Measurements from ENCODE around the gene ITIH1.

ITIH1 gene

GRCh38 chr3:52787246-52787645 is 9.8 kb downstream of the ITIH1 start:
- peak overlapping the region in 1 of 2 donors; percentile 47 for H3K27ac ChIP-seq
- no peak for TF ChIP-seq CTCF (IDR thresholded peaks at IDR 0.05)
- DNase-seq (ENCODE audit: low spot score): no peak
- H3K4me3 ChIP-seq: no peak overlapping the region

DNA sequence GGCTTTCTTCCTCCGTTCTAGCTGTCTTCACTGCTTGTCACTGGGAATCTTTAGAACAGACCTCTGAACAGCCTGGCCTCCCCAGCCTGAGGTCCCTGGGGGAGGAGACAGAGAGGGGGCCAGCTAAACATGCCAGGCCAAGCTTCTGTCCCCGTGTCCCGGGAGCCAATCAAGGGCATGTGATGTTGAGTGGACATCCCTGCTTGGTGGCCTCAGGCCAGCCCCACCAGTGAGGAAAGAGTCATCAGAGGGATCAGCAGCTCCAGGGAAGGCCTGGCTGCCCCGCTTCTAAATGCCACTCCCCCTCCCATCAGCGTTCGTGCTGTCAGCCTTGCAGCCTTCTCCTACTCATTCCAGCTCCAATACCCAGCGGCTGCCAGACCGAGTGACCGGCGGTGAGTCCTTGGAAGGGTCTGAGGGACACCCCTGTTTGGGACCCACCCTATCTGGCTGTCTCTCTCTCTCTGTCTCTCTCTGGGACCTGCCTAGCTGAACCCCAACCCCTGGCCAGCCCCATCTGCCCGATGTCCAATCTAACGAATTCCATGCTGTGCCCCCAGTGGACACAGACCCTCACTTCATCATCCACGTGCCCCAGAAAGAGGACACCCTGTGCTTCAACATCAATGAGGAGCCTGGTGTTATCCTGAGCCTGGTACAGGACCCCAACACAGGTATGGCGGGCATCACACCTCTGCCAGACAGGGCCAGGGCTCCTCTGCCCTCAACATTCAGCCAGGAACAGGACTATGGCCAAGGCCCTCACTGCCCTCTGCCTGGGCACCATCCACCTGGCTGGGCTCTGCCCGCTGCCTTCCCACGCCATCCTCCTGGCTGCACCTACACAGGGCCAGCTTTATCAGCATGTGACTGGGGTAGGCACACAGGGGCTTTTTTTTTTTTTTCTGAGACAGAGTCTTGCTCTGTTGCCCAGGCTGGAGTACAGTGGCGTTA is 10.6 kb downstream of the ITIH1 start:
- no peak for DNase-seq (ENCODE audit: low spot score)
- H3K27ac ChIP-seq: peak overlapping the region in 1 of 2 donors; percentile 47

DNA sequence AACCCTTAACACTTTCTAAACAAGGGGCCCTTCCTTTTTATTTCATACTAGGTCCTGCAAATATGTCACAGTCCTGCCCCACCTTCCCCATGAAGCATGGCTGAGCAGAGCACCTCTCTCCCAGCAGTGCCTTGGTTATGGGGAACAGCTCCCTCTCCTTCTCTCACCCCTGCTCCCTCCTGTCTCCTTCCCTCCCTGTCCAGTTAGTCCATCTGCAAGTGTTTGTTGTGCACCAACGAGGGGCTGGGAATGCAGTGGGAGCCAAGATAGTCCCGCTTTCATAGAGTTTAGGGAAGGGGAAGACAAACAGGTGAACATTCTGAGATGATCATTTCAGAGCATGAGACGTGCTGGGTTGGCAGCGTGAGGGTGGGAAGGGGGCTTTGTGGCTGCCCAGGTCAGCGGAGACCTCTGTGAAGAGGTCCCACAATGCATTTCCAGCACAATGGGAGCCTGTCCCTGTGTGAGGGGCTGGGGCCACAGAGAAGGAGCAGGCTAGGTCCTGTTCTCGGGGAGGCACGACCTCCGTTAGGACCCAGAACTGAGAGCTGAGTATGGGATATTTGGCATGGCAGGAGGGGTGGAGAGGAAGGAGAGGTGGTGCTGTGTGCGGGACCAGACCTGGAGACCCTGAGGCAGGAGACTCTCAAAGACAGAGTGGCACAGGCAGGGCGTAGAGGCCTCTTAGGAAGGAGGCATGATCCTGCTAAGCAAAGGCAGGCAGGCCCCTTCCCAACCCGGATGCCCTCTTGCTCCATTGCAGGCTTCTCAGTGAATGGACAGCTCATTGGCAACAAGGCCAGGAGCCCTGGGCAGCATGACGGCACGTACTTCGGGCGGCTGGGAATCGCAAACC is 11.7 kb downstream of the ITIH1 start:
- no peak for DNase-seq (ENCODE audit: low spot score)
- Histone ChIP-seq H3K27ac (no peak overlapping the region), H3K4me3 (no peak overlapping the region)
- TF ChIP-seq CTCF (IDR thresholded peaks at IDR 0.05): no peak

More for the DNA sequence above, 10.6 kb downstream of the ITIH1 start:
- TF ChIP-seq CTCF (IDR thresholded peaks at IDR 0.05): no peak
- H3K4me3 ChIP-seq: peak overlapping the region; percentile 42

- Histone ChIP-seq H3K27ac (no peak overlapping the region), H3K4me3 (no peak overlapping the region)
- DNase-seq (ENCODE audit: low spot score): no peak
- TF ChIP-seq CTCF (IDR thresholded peaks at IDR 0.05): no peak
Observed at GRCh38 chr3:52789746-52790040, 12.3 kb downstream of the ITIH1 start.

DNA sequence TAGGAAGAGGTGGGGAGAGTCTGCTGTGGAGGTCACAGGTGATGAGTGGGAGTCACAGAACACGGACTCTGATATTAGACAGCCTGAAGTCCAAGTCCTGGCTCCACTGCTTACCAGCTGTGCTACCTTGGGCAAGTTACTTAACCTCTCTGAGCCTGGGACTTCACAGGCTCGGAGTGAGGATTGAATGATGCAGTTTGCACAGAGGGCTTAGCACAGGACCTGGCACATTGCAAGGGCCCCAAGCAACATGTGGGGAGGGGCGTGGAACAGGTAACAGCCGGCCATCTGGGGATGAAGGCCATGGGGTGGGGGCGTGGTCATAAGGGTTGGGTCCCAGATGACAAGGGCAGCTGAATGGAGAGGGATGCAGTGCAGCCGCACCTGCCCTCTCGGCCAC is 12.9 kb downstream of the ITIH1 start:
- no peak for TF ChIP-seq CTCF (IDR thresholded peaks at IDR 0.05)
- Histone ChIP-seq H3K27ac (no peak overlapping the region), H3K4me3 (no peak overlapping the region)
- DNase-seq (ENCODE audit: low spot score): no peak

- TF ChIP-seq CTCF (IDR thresholded peaks at IDR 0.05): no peak
- H3K27ac ChIP-seq: no peak overlapping the region
- no peak for DNase-seq (ENCODE audit: low spot score)
- no peak overlapping the region for H3K4me3 ChIP-seq
Observed at GRCh38 chr3:52790741-52791140, 13.3 kb downstream of the ITIH1 start.
